CD14-positive monocyte (primary cell): Measurements from ENCODE around the gene TRMT2A. TPM values are rescaled to one million over a fixed set of nuclear protein-coding genes. Genes with fewer than 3 reads are reported as not detected.

Source experiments
- DNase-seq, 3 donors: peaks; one replicate each; pipeline ENCODE4 v3.0.0-alpha.2; 2011 to 2022
- H2AFZ ChIP-seq: 2 replicates; pipeline ENCODE4 v1.6.0; 2012; ENCODE audit warnings: mild to moderate bottlenecking, low read depth, low read length, inconsistent platforms; ENCODE audit not compliant: insufficient read depth, poor library complexity, severe bottlenecking
- H3K27ac ChIP-seq, 2 donors: 1 replicate in 1 of 2; 2 replicates in 1 of 2; pipeline ENCODE4 v1.5.1; 2012 to 2013; ENCODE audit warnings: low read length in 2 of 2, control low read depth in 1 of 2, inconsistent platforms in 1 of 2, low read depth in 1 of 2, mild to moderate bottlenecking in 1 of 2
- H3K27me3 ChIP-seq, 2 donors: one replicate each; pipeline versions ENCODE4 v1.6.0 to v1.6.1; 2011 to 2013; ENCODE audit warnings: low read length in 2 of 2; ENCODE audit not compliant: control insufficient read depth in 2 of 2, insufficient read depth in 2 of 2
- H3K36me3 ChIP-seq, 2 donors: replicated peaks in 1 of 2; 1 replicate in 1 of 2; 2 replicates in 1 of 2; pipeline versions ENCODE4 v1.5.1 to v1.6.1; 2012 to 2013; ENCODE audit warnings: low read length in 2 of 2, control low read depth in 1 of 2, inconsistent platforms in 1 of 2, mild to moderate bottlenecking in 1 of 2; ENCODE audit not compliant: insufficient read depth in 2 of 2, control insufficient read depth in 1 of 2
- H3K4me1 ChIP-seq, 2 donors: 1 replicate in 1 of 2; 2 replicates in 1 of 2; pipeline versions ENCODE4 v1.5.1 to v1.6.1; 2012 to 2013; ENCODE audit warnings: low read length in 2 of 2, control low read depth in 1 of 2, inconsistent platforms in 1 of 2, mild to moderate bottlenecking in 1 of 2, moderate library complexity in 1 of 2; ENCODE audit not compliant: insufficient read depth in 2 of 2, control insufficient read depth in 1 of 2
- H3K4me2 ChIP-seq: replicated peaks from 2 replicates; pipeline ENCODE3; 2012; ENCODE audit warnings: low read length, moderate library complexity, mild to moderate bottlenecking; ENCODE audit not compliant: poor library complexity, severe bottlenecking; ENCODE audit errors: extremely low read depth
- H3K4me3 ChIP-seq, 3 experiments: fragments of 200-600 bp in 1 of 3; sonication (generic) in 1 of 3; replicated peaks in 1 of 3; 1 replicate in 2 of 3; 2 replicates in 1 of 3; pipeline ENCODE4 v1.5.1; 2011 to 2013; ENCODE audit warnings: low read length in 3 of 3, mild to moderate bottlenecking in 3 of 3, control low read depth in 2 of 3, low read depth in 2 of 3, inconsistent platforms in 1 of 3, moderate library complexity in 1 of 3
- H3K79me2 ChIP-seq: 2 replicates; pipeline ENCODE4 v1.6.0; 2012; ENCODE audit warnings: mild to moderate bottlenecking, control low read depth, inconsistent platforms, low read length, moderate library complexity; ENCODE audit not compliant: insufficient read depth
- H3K9ac ChIP-seq: 2 replicates; pipeline ENCODE4 v1.6.0; 2017; ENCODE audit warnings: low read length, mild to moderate bottlenecking; ENCODE audit not compliant: insufficient read depth, poor library complexity, severe bottlenecking
- H3K9me3 ChIP-seq, 2 donors: replicated peaks in 1 of 2; 1 replicate in 1 of 2; 2 replicates in 1 of 2; pipeline versions ENCODE4 v1.5.1 to v1.6.1; 2012 to 2013; ENCODE audit warnings: low read length in 2 of 2, control low read depth in 1 of 2; ENCODE audit not compliant: control insufficient read depth in 1 of 2, insufficient read depth in 1 of 2
- H4K20me1 ChIP-seq: 2 replicates; pipeline ENCODE4 v1.6.0; 2012; ENCODE audit warnings: mild to moderate bottlenecking, low read length, control low read depth, moderate library complexity; ENCODE audit not compliant: insufficient read depth
- H3K27ac Mint-ChIP-seq, 7 donors: one replicate each; pipeline ENCODE4 v1.8.0; 2020; ENCODE audit warnings: mild to moderate bottlenecking in 7 of 7, mixed read lengths in 7 of 7, moderate library complexity in 6 of 7, inconsistent platforms in 2 of 7
- H3K27me3 Mint-ChIP-seq, 3 donors: one replicate each; pipeline ENCODE4 v1.8.0; 2021 to 2022; ENCODE audit warnings: low read depth in 3 of 3, mild to moderate bottlenecking in 3 of 3, mixed read lengths in 3 of 3, moderate library complexity in 3 of 3, inconsistent platforms in 1 of 3
- H3K36me3 Mint-ChIP-seq, 2 donors: one replicate each; pipeline ENCODE4 v1.8.0; 2020; ENCODE audit warnings: mixed read lengths in 2 of 2, inconsistent platforms in 1 of 2, mild to moderate bottlenecking in 1 of 2
- H3K4me1 Mint-ChIP-seq: one replicate; pipeline ENCODE4 v1.8.0; 2020; ENCODE audit warnings: mild to moderate bottlenecking, mixed read lengths
- H3K4me3 Mint-ChIP-seq, 2 donors: one replicate each; pipeline ENCODE4 v1.8.0; 2020; ENCODE audit warnings: mild to moderate bottlenecking in 2 of 2, mixed read lengths in 2 of 2, moderate library complexity in 1 of 2
- H3K9me3 Mint-ChIP-seq, 7 donors: one replicate each; pipeline ENCODE4 v1.8.0; 2020 to 2022; ENCODE audit warnings: mixed read lengths in 7 of 7, mild to moderate bottlenecking in 6 of 7, moderate library complexity in 6 of 7, inconsistent platforms in 2 of 7
- CTCF ChIP-seq: fragments of 200-600 bp; IDR thresholded peaks from one replicate; pipeline ENCODE4 v1.8.0; 2022; ENCODE audit warnings: antibody characterized with exemption, mild to moderate bottlenecking
- WGBS: methylation state at CpG from one replicate; pipeline ENCODE4 v1.1.5; 2013; ENCODE audit warnings: missing lambda C conversion rate; ENCODE audit not compliant: insufficient coverage; 5-methylcytosine and 5-hydroxymethylcytosine counted together
- intact Hi-C, 2 donors: fragments of 100-400 bp; cut with micrococcal nuclease; formaldehyde crosslinking; loops; one replicate each; pipeline versions ENCODE4 v1.15.0 to v1.15.1; 2023
- polyA plus RNA-seq, 3 donors: library from polyadenylated mRNA; depleted of rRNA in 1 of 3; unstranded in 2 of 3; stranded (reverse) in 1 of 3; fragments of 300-500 nt in 2 of 3; fragments of >200 nt in 1 of 3; fragmentation: Illumina TruSeq in 2 of 3; gene quantifications; 1 replicate in 2 of 3; 2 replicates in 1 of 3; pipeline ENCODE4 v1.2.3, GENCODE V29; 2012 to 2021

Gene TRMT2A
- polyA plus RNA-seq, 3 donors = 20.1 to 121 (median 23.5) TPM

- no peaks in the 10 kb centered on the region for H3K9me3 ChIP-seq
- H3K79me2 ChIP-seq = peaks cover 4% of the 10 kb centered on the region
- Mint-ChIP-seq H3K9me3 (peaks cover 0 to 4% (median 2%) of the 10 kb centered on the region in 7 donors), H3K4me1 (no peaks in the 10 kb centered on the region), H3K4me3 (no peak overlapping the region), H3K27ac (no peak overlapping the region), H3K27me3 (peaks cover 0 to 4% (median 0%) of the 10 kb centered on the region in 3 donors), H3K36me3 (peaks cover 92 to 99% of the 10 kb centered on the region in 2 donors)
- TF ChIP-seq CTCF = no peak
- intact Hi-C loops = no loop called here
- no peaks in the 10 kb centered on the region for H3K27me3 ChIP-seq
- H3K4me3 ChIP-seq = no peak overlapping the region
- no peaks in the 10 kb centered on the region for H4K20me1 ChIP-seq
- no peaks in the 10 kb centered on the region for H3K4me1 ChIP-seq
- H3K9ac ChIP-seq = no peak overlapping the region
- DNase-seq = no peak
- H3K36me3 ChIP-seq = peaks cover 91 to 95% of the 10 kb centered on the region in 2 donors
- H3K27ac ChIP-seq = no peak overlapping the region
- 98% methylated on average over 9 of the region's 13 CpGs for WGBS
- H2AFZ ChIP-seq = no peak overlapping the region
- no peak overlapping the region for H3K4me2 ChIP-seq
Observed at GRCh38 chr22:20093418-20094196, 23.4 kb downstream of the TRMT2A start.

GRCh38 chr22:20092477-20092854, 24.6 kb downstream of the TRMT2A start:
- no peak overlapping the region for H3K9ac ChIP-seq
- no peak overlapping the region for H3K4me2 ChIP-seq
- 98% methylated on average over 11 of the region's 11 CpGs for WGBS
- H3K9me3 ChIP-seq = no peaks in the 10 kb centered on the region
- Mint-ChIP-seq H3K4me1 (no peaks in the 10 kb centered on the region), H3K27me3 (peaks cover 0 to 4% (median 0%) of the 10 kb centered on the region in 3 donors), H3K27ac (no peak overlapping the region), H3K36me3 (peaks cover 96 to 99% of the 10 kb centered on the region in 2 donors), H3K4me3 (no peak overlapping the region), H3K9me3 (peaks cover 0 to 4% (median 2%) of the 10 kb centered on the region in 7 donors)
- peaks cover 94 to 100% of the 10 kb centered on the region in 2 donors for H3K36me3 ChIP-seq
- no peak overlapping the region for H3K4me3 ChIP-seq
- intact Hi-C loops = no loop called here
- H4K20me1 ChIP-seq = no peaks in the 10 kb centered on the region
- H2AFZ ChIP-seq = no peak overlapping the region
- no peak for DNase-seq
- TF ChIP-seq CTCF = no peak
- H3K4me1 ChIP-seq = no peaks in the 10 kb centered on the region
- no peaks in the 10 kb centered on the region for H3K27me3 ChIP-seq
- no peak overlapping the region for H3K27ac ChIP-seq
- peaks cover 7% of the 10 kb centered on the region for H3K79me2 ChIP-seq
